ENCODE results near the gene IMPDH1.

The IMPDH1 gene

GRCh38 chr7:128359939-128360338 is 49.8 kb downstream of the IMPDH1 start:
- no peak for DNase-seq (ENCODE audit: low spot score)

DNA sequence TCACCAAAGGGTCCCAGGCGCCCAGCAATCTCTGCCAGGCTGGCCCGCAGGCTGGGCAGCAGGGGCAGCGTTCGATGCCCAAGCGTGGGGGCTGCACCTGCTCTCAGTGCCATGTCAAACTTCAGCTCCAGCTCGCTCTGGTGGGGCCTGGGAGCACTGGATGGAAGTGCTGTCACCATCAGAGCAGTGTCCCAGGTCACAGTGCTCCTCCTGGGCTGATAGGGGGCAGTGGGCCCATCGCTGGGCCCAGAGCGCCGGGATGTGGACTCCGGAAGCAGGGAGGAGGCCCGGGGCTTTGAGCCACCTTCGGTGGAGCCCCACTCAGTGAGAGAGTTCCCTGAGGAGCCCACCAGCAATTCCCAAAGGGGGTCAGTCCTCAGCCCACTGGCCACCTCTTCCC is 50.4 kb downstream of the IMPDH1 start:
- DNase-seq (ENCODE audit: low spot score) = no peak

DNA sequence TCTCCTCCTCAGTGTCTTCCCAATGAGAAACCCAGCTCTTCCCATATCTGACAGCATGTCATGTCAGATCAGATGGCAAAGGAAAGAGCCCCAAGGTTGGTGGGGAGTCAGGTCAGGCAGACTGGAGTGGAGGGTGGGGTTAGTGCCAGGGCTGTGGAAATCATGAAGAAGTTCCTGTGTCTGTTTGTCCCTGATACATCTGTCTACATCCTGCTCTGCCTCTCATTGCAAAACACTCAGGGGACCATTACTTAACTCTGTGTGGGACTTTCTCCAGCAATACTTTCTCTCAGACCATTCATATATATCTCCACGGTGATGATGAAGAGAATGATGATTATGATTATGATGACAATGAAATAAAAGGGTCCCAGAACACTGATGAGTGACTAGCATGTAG is 51.5 kb downstream of the IMPDH1 start:
- DNase-seq (ENCODE audit: low spot score) = no peak

DNA sequence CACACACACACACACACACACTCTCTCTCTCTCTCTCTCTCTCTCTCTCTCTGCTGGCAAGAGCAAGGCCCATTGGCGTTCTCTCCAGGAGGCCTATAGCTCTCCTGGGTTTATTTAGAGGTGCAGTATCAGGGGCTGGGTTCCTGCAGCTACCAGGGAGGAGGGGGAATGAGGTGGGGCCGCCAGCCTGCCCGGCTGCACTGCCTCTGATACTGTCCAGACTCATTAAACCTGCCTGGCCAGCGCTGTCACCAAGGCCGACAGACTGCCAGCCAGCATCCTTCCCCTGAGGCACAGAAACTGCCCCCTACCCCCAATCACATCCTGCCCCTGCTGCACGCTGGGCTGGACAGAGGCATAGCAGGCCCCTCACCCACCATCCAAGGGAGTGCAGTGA is 52.6 kb downstream of the IMPDH1 start:
- peak; percentile 7 for DNase-seq (ENCODE audit: low spot score)

GRCh38 chr7:128356546-128357216 is 53.1 kb downstream of the IMPDH1 start:
- peak; percentile 7 for DNase-seq (ENCODE audit: low spot score)

DNA sequence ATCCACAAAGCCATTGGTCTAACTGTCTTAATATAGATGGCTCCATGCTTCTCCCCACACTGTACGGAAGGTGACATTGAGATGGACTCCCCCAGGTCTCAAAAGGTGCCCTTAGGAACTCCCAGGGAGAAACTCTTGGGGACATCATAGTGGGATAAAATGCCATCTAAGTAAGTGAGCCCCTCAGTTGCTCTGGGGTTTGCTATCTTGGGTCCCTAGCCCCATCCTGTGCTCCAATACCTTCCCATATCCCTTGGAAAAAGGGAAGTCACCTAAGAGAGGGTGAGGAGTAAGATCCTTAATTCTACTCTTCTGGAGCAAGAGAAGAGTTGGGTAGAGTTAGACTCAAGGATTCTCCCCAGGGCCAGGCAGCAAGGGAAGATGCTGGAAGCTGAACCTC is 56.2 kb downstream of the IMPDH1 start:
- DNase-seq (ENCODE audit: low spot score) = no peak

DNA sequence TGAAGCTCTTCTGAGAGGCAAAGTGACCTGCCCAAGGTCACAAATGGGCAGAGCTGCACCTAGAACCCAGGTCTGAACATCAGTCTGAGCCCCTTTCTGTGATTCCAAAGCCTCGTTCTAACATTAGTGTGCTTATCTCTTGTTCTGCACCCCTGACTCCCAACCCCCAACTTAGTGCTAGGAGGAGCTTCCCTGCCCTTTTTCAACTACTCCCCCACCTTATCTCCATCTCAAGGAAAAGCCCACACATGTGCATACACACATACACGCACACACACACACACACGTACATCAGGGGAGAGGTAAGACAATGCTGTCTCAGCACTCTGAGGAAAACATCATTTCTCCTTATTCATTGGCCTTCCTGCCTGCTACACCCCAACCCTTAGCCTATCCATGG is 56.6 kb downstream of the IMPDH1 start:
- no peak for DNase-seq (ENCODE audit: low spot score)

DNA sequence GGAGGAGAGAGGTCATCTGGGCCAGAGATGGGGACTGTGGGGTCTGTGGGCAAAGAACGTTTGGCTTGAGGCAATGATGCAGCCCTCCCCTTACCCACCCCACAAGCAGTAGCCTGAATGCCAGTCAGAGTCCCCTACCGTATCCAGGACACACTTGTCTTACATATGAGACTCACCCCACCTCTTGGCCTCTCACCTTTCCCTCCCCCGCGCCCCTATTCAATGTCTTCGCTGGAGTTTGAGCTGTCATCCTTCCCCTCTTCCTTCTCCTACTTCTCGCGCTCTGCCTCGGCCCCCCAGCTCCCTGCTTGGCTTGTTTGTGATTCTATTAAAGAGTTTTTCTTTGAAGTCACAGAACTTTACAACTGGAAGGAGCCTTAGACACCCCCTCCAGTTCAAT is 57.1 kb downstream of the IMPDH1 start:
- no peak for DNase-seq (ENCODE audit: low spot score)

DNA sequence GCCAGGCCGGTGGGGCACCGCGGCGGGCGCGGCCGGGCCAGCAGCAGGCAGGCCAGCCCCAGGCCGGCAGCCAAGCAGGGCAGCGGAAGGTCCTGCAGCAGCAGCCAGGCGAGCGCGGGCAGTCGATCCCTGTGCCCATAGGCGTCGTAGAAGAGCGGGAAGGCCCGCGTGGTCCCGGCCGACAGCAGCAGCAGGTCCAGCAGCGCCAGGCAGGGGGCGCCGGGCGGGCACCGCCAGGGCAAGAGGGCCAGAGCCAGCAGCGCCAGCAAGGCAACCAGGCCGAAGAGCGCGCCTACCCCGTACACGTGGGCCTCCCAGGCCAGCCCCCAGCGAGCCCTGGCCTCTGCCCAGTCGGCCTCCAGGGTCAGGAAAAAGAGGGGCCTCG is 57.6 kb downstream of the IMPDH1 start:
- no peak for DNase-seq (ENCODE audit: low spot score)

- no peak for DNase-seq (ENCODE audit: low spot score)
These were observed 58.3 kb downstream of the IMPDH1 start for GRCh38 chr7:128351296-128352152.

DNA sequence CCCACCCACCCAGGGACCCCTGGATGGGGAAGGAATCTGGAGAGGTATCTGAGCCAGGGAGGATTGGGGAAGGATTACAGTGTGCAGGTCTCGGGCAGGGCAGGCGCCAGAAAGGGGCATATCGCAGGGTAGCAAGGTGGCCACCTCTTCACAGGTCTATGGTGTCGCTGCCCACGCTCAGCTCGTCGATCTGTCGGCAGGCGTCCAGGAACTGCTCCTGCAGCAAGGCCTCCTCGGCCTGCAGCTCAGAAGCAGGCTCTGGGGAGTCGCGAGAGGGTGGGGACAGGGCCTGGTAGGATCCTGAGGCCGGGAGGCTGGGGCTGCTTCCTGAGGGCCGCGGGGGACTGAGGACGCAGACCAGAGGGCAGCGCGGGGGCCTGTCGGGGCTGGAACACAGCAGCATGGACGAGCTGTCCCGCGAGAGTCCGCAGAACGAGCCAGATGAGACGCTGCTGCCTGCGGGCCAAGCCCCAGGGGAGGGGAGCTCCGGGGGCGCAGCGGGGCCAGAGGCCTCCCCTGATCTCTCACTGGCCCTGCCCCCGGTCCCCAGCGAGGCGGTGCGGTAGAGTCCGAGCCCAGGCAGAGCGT is 59.0 kb downstream of the IMPDH1 start:
- no peak for DNase-seq (ENCODE audit: low spot score)

DNA sequence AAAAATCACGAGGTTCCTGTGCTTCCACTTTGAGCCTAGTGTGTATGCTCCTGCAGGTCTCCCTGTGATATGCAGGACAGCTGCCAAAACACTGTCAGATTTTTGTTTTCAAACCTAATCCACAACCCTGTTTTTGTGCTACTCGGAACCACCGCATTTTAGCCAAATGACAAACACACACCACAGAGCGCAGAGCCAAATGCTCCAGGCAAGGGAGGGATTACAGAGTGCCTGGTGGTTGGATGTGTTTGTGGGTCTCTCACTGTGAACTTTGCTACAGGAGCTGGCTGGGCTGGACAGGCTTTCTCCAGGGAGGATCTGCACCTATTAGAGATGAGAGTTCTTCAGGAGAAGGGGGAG is 60.3 kb downstream of the IMPDH1 start:
- DNase-seq (ENCODE audit: low spot score) = no peak

DNA sequence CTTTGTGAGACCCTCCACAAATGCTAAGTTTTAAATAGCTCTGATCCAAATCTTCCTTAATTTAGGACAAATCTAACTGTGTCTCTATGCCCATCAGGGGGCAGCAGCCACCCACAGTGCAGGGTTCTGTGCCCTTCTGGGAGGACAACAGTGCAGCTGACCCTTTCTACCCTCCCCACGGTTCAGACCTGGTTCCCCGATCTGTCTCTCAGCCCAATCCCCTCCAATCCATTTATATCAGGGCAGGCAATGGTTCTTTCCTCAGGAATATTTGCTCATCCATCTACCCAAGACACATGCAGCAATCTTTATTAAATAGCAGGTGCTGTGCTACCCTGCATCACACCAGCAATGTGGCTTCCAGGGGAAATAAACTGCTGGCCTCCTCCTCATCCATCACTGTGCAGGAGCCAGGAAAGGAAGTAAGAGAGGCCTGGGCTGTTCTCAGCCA is 62.1 kb downstream of the IMPDH1 start:
- peak; percentile 66 for DNase-seq (ENCODE audit: low spot score)

- no peak for DNase-seq (ENCODE audit: low spot score)
These were observed 65.4 kb downstream of the IMPDH1 start for GRCh38 chr7:128344431-128344774.

DNA sequence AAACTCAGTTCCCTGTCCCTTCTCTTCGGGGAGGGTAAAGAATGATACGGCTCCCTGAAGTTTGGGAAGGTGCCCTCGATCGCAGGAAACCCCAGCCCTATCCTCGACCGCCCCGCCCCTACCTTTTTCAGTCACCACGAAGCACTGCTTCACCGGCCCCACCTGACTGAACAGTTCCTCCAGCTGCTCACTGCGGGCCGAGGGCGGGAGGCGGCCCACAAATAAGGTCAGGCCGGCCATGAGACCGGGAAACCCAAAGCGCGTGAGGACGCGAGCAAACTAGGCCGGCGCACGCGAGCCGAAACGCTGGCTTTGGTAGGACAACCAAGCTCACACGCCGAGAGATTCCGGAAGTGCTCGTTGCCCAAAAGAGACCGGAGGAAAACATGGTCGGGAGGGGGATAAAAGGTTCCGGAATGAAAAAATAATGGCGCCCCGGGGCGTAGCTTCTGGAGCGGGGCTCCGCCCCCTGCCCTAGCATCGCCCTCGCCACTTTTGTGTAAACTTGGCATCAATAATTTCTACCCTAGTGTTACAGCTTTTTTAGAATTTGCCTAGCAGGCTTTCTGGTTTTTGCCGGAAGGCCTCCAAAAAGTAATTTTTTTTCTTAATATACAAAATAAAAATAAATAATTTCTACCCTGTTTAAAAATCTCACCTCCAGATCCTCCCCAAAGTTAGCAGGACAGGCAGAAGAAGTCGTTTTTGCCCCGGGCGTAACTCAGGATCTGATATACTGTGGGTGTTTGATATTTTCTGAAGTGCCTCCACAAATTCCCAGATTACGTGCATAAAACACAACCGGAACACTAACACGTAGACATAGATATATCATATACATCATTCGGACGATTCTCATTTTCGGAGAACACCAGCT is 66.0 kb downstream of the IMPDH1 start, which contains the start of gene RBM28:
TSS of gene RBM28 (minus strand) at position 355 of the 877 bp plus-strand sequence. CDS start at position 240, 115 bp downstream.
- DNase-seq (ENCODE audit: low spot score) = peak; percentile 92
